Measurements from ENCODE around the gene CEP192. TPM values are rescaled to one million over a fixed set of nuclear protein-coding genes. Genes with fewer than 3 reads are reported as not detected.

Gene CEP192
- polyA plus RNA-seq, 1 of the 3 experiments (the other 2 are of a cell fraction) = 9.4 TPM

- DNase-seq = peak; percentile 84
- no peak for TF ChIP-seq PBX3 (IDR thresholded peaks at IDR 0.05)
- no peak for TF ChIP-seq RXRA (IDR thresholded peaks at IDR 0.05; ENCODE audit: borderline replicate concordance, low read depth)
- peak; percentile 86 for TF ChIP-seq RAD21 (IDR thresholded peaks at IDR 0.05; ENCODE audit: low read length)
- TF ChIP-seq FOXJ3 (CRISPR knock-in tag; IDR thresholded peaks at IDR 0.05) = 0 out of 2 replicates have a peak, but pooled peaks have one; percentile 23
- no peak for TF ChIP-seq USF2 (IDR thresholded peaks at IDR 0.05; ENCODE audit: borderline replicate concordance, low read depth, low read length)
- peak; percentile 71; the same call in 1 of the 2 replicates for TF ChIP-seq MXI1 (IDR thresholded peaks at IDR 0.05; ENCODE audit: low read depth, low read length)
- peak; percentile 77 for TF ChIP-seq CHD2 (IDR thresholded peaks at IDR 0.05; ENCODE audit: low read length, partially characterized antibody)
- no peak for TF ChIP-seq USF1 (IDR thresholded peaks at IDR 0.05; ENCODE audit: borderline replicate concordance, low read depth)
- TF ChIP-seq FOXM1 (IDR thresholded peaks at IDR 0.05; ENCODE audit: low read depth) = no peak
- TF ChIP-seq CTCF (IDR thresholded peaks at IDR 0.05) = peak; percentile 49
- peak; percentile 80 for TF ChIP-seq SMC3 (IDR thresholded peaks at IDR 0.05; ENCODE audit: low read depth, low read length)
- TF ChIP-seq YY1 (IDR thresholded peaks at IDR 0.05; ENCODE audit: low read depth) = no peak
- TF ChIP-seq GABPA (IDR thresholded peaks at IDR 0.05; ENCODE audit: low read depth) = no peak
- H3K4me1 ChIP-seq (ENCODE audit: control insufficient read depth in 1 of 2, insufficient read depth in 2 of 2, low read depth in 1 of 2, low read length in 1 of 2) = peaks cover 0 to 11% of the 10 kb centered on the region in 2 experiments; a peak in 1 of 4 replicates
- H2AFZ ChIP-seq (ENCODE audit: low read depth) = no peak overlapping the region
- ChIA-PET POLR2A (interaction anchor here (0.9 to 1.1 kb wide), 3 partner anchors 14 to 103 kb away, joined by 3 to 4 read pairs (median 3); no protein-coding TSS in a partner anchor), CTCF (interaction anchor here (0.6 to 2.9 kb wide), 47 partner anchors 9 to 689 kb away, joined by 3 to 59 read pairs (median 4); partner anchors contain the start of gene LDLRAD4)
- H3K79me2 ChIP-seq (ENCODE audit: insufficient read depth) = no peaks in the 10 kb centered on the region
- H3K27me3 ChIP-seq (ENCODE audit: insufficient read depth) = no peaks in the 10 kb centered on the region
- H3K4me3 ChIP-seq (ENCODE audit: low read depth in 2 of 2, low read length in 1 of 2) = no peak overlapping the region
- H3K4me2 ChIP-seq = no peak overlapping the region
- WGBS (ENCODE audit: low lambda C conversion rate) = 54% methylated on average over 7 of the region's 8 CpGs
- no peaks in the 10 kb centered on the region for H3K9me2 ChIP-seq
- H4K20me1 ChIP-seq (ENCODE audit: insufficient read depth) = no peaks in the 10 kb centered on the region
- peaks cover 31 to 57% of the 10 kb centered on the region in 2 experiments for H3K36me3 ChIP-seq (replicated peaks in 1 of 2; ENCODE audit: control insufficient read depth in 1 of 2, insufficient read depth in 2 of 2, low read length in 1 of 2)
- no peak overlapping the region for H3K9ac ChIP-seq
- H3F3A ChIP-seq (replicated peaks; ENCODE audit: insufficient read depth) = no peaks in the 10 kb centered on the region
- peak overlapping the region in 1 of 2 experiments; percentile 76; a peak in 2 of 4 replicates for H3K27ac ChIP-seq (ENCODE audit: low read depth in 2 of 2, low read length in 1 of 2)
- no peaks in the 10 kb centered on the region for H3K9me3 ChIP-seq
Observed at GRCh38 chr18:13112982-13113381, 121.8 kb downstream of the CEP192 start.

Measured in SK-N-SH (cell line).